GM12878 (cell line): ENCODE measurements around the gene C18orf63.

Experiments used
- RAD21 ChIP-seq: IDR thresholded peaks from 2 replicates; pipeline ENCODE4 v1.6.1; 2011; ENCODE audit warnings: mild to moderate bottlenecking, low read depth, low read length, moderate library complexity; ENCODE audit not compliant: insufficient read depth
- TCF3 ChIP-seq: IDR thresholded peaks from 2 replicates; pipeline ENCODE4 v1.6.1; 2012; ENCODE audit warnings: low read depth, mild to moderate bottlenecking, low read length, borderline replicate concordance; ENCODE audit not compliant: insufficient read depth
- TCF7 ChIP-seq: IDR thresholded peaks from 2 replicates; pipeline ENCODE4 v1.6.1; 2014; ENCODE audit warnings: antibody characterized with exemption, borderline replicate concordance
- TF ChIP-seq, protein P1 (sequence below), 3 experiments: IDR thresholded peaks in 2 of 3; conservative IDR thresholded peaks in 1 of 3; 2 replicates each; pipeline ENCODE4 v1.5.1; 2011; ENCODE audit warnings: low read depth in 3 of 3, low read length in 3 of 3, mild to moderate bottlenecking in 3 of 3, control low read depth in 2 of 3, moderate library complexity in 2 of 3, inconsistent platforms in 1 of 3, mixed read lengths in 1 of 3; ENCODE audit not compliant: control insufficient read depth in 2 of 3, insufficient read depth in 1 of 3; ENCODE audit errors: extremely low read depth in 1 of 3

DNA sequence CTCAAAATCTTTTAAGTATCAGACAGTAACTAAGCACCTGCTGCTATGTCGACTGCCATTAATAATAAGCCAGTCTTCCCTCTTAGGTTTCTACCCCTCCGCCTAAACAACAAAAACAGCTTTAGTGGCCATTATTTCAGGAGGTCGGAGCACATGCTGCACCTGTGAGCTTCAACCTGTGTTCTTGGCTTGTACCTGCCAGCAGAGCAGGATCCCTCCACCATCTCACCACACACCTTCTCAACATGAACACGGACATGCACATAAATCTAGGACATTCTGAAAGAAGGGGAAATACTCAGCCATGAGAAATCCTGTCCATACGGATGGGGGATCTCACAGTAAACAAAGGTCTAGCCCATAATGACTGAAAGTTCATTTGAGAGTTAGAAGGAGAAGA lies 27.6 kb upstream of the C18orf63 start:
- TF ChIP-seq RAD21: no peak
- TF ChIP-seq TCF3: no peak
- TF ChIP-seq, protein P1, sequence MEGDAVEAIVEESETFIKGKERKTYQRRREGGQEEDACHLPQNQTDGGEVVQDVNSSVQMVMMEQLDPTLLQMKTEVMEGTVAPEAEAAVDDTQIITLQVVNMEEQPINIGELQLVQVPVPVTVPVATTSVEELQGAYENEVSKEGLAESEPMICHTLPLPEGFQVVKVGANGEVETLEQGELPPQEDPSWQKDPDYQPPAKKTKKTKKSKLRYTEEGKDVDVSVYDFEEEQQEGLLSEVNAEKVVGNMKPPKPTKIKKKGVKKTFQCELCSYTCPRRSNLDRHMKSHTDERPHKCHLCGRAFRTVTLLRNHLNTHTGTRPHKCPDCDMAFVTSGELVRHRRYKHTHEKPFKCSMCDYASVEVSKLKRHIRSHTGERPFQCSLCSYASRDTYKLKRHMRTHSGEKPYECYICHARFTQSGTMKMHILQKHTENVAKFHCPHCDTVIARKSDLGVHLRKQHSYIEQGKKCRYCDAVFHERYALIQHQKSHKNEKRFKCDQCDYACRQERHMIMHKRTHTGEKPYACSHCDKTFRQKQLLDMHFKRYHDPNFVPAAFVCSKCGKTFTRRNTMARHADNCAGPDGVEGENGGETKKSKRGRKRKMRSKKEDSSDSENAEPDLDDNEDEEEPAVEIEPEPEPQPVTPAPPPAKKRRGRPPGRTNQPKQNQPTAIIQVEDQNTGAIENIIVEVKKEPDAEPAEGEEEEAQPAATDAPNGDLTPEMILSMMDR (IDR thresholded peaks at IDR 0.05 in 2 of 3, conservative IDR thresholded peaks at IDR 0.05 in 1 of 3; ENCODE audit: control insufficient read depth in 2 of 3, extremely low read depth in 1 of 3, insufficient read depth in 1 of 3, low read depth in 3 of 3, low read length in 3 of 3): no peak
- no peak for TF ChIP-seq TCF7
